IPS DF 4.7 (cell line): ENCODE data around the gene CD96.

Experiments used
- DNase-seq: peaks from one replicate; pipeline ENCODE4 v3.0.0-alpha.2; 2013; ENCODE audit warnings: low spot score; ENCODE audit errors: extremely low read depth

CD96 gene

GRCh38 chr3:111594205-111594604, 52.2 kb downstream of the CD96 start:
- DNase-seq, result no peak

DNA sequence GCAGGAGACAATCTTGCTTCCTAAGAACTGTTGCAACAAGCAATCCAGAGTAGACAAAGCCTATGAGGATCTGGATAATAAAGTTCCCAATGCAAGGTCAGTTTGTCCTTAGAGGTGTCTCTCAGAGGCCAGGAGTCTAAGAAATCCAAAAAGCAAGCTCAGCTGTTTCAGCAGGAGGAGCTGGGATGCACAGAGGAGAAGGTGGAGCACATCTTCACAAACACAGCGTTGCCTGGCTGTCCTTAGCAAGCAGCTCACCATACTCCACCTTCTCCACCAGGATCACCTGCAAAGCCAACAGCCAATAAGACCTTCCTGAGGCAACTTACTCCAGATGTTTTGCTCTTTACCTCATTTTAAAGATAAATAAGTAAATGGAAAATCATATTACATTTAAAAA, 52.8 kb downstream of the CD96 start:
- DNase-seq, result no peak

- no peak for DNase-seq
Observed at GRCh38 chr3:111595232-111595631, 53.2 kb downstream of the CD96 start, which contains the start of gene ZBED2. ZBED2 (minus strand) TSS chr3:111595346; CDS start chr3:111594201, 1,145 bp downstream.

DNA sequence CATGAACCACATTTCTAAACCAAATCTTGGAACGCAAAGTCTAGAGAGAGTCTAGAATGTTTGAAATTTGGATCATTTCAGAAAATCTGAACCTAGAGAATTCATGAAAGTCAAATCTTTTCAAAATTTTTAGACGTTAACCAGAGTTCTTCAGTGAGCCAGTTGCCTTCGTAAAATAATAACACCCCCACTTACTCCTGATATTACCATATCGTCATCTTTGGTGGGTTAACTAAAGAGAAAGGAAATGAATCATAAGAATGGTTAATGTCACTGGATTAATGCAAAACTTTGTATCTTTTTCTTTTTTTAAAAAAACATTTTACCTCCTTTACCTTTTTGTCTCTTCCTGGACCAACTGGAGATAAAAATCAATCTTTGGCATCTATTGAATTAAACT, 54.3 kb downstream of the CD96 start:
- DNase-seq, result no peak

- no peak for DNase-seq
Observed at GRCh38 chr3:111598139-111598538, 56.1 kb downstream of the CD96 start.

GRCh38 chr3:111598552-111598951, 56.6 kb downstream of the CD96 start:
- DNase-seq, result no peak

GRCh38 chr3:111601810-111602209, 59.8 kb downstream of the CD96 start:
- no peak for DNase-seq

GRCh38 chr3:111603679-111604078, 61.7 kb downstream of the CD96 start:
- DNase-seq, result no peak

DNA sequence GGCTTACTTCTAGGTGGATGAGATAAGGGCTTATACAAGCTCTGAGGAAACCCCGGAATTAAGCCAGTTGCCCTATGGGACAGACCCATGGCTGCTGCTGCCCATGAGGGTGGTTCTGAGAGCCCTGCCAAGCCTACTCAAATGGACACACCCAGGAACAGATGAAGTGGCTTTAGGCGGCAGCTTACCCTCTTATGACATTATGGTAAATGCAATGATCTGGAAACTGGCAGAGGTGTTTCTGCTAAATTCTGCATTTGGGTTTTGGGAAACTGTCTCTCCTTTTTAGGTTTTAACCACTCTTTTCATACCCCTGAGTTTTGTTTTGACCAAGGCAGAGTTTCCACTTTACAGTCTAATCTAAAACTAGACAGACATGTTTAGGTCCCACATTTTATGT, 62.1 kb downstream of the CD96 start:
- no peak for DNase-seq

GRCh38 chr3:111605018-111605417, 63.0 kb downstream of the CD96 start:
- DNase-seq, result no peak

DNA sequence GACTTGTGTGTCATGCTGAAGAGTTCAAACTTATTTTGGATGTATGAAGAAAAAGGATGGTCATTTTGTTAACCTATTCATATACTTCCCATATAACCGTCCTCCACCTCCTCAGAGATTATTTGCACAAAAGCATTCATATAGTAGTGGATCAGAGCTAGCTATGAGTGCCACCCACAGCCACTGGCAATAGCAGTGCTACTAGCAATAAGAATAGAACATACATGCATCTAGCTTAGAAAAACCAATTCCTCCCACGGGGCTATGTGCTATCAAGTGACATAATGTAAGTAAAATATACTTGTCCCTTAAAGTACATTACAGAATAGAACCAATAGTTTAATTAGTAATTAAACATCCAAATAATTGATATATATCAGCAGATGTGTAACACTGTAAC, 63.5 kb downstream of the CD96 start:
- DNase-seq, result no peak

DNA sequence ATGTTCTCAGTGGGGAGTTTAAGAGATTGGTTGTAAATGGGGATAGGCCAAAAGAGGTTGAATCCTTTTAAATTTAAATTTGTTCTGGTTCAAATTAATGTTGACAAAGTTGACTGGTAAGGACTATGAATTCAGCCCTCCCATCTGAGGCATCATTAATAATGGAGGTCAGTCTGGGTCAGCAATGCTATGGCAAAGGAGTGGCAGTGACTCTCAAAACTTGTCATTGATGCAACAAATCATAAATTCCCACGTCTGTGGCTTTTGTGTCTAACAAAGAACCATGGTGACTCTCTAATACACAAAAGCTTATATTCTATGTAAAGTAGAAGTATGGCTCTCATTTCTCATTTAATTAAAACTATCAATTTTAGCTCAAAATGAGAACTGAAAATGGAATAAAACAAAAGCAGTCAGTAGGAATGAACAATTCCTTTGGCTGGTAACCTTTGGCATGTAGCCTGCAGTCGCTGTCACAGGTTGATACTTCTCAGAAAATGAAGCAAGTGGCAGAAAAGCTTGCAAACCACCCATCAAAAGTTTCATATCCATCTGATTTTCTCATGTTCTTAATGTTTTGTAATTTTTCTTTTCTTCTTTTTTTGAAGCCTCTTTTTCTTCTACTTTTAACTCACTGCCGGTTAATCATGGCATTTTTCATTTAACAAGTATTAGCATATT, 65.4 kb downstream of the CD96 start:
- no peak for DNase-seq

DNA sequence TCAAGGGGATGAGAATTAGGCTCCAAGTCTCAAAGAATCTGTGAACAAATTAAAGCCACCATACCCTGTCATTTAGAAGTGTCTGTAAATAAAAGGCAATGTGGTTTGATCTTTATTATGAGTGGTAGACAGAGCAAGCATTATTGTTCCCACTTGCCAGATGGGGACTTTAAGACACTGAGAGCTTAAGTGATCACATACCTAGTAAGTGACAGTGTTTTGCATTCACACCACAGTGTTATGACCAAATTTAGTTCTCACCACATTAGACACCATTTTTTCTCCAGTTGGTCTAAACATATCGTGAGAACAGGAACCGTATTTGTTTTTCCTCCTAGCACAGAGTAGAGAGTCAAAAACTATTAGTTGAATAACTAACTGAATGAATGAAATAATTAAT, 66.4 kb downstream of the CD96 start:
- no peak for DNase-seq

DNA sequence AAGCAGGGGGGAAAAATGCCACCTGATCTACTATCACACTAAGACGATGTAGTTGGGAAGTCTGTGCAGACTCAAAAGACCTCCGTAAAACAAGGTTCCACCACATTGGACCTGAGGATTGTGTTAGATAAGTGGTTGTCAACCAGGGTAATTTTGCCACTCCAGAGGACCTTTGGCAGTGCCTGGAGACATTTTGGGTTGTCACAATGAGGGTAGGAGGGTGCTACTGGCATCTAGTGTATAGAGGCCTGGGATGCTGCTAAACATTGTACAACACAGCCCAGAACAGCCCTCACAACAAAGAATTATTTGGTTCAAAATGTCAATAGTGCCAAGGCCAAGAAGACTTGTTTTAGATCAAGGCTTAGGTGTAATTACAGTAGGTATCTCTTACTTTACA, 67.7 kb downstream of the CD96 start:
- no peak for DNase-seq

DNA sequence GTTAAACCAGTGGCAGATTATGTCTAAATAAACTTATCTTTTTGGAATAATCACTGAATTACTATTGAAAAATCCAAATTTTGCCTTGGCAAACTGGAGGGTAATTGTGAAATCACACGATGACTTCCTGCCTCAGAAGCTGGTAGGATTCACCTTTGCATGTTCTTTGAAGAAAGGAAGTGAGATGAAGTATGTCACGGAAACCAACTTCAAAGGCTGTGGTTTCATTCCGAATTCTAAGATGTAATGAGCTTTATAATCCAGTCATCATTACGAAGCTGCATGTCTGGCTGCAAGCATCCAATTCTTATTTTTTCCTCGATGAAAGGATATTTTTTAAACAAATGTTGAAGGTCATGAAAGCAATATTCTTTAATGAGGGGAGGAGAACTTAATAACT, 68.2 kb downstream of the CD96 start:
- no peak for DNase-seq

- DNase-seq, result no peak
Observed at GRCh38 chr3:111610612-111611054, 68.6 kb downstream of the CD96 start.

DNA sequence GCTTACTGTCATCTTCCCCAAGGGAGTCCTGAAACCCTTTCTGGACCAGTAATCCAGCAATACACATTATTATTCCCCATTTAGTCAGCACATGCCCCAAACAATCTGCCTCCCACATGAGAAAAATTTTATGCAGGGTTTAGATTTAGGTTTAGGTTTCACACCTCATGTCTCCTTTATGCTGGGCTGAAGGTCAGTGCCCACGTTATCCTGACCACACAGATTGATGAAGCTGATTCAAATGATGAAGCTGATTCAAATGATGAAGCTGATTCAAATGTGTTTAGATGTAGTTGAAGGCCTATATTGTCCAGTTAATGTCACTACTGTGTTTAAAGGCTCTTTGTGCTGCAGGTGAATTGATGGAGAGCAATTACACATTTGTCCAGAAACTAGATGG, 71.3 kb downstream of the CD96 start:
- no peak for DNase-seq

DNA sequence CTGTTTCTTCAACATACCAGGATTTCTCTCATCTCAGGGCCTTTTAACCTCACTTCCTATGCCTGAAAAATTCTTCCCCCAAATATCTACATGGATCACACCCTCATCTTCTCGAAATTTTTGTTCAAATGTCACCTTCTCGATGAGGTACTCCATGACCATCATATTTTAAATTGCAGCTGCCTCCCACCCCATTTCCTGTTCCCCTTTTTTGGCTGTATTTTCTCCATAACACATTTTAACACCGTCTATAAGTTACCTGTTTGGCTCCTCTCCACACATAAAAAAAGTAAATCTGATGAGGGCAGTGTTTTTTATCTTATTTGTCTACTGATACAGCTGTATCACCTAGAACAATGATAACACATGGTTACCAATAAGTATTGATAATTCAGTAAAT, 73.9 kb downstream of the CD96 start:
- DNase-seq, result no peak

- no peak for DNase-seq
Observed at GRCh38 chr3:111616417-111617105, 74.6 kb downstream of the CD96 start.

DNA sequence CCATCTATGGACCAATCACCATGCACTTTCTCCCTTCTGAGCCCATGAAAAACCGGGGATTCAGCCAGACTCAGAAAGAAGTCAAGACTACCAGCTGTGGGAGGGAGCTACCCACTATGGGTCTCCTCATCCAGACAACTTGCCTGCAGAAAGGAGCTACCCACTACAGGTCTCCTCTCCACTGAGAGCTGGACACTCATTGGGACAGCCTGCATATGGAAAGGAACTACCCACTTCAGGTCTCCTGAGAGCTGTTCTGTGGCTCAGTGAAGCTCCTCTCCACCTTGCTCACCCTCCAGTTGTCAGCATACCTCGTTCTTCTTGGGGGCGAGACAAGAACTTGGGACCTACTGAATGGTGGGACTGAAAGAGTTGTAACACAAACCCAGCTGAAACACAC, 75.4 kb downstream of the CD96 start:
- DNase-seq, result no peak

GRCh38 chr3:111617912-111618601, 76.1 kb downstream of the CD96 start:
- DNase-seq, result no peak

- no peak for DNase-seq
Observed at GRCh38 chr3:111618945-111619344, 76.9 kb downstream of the CD96 start.

DNA sequence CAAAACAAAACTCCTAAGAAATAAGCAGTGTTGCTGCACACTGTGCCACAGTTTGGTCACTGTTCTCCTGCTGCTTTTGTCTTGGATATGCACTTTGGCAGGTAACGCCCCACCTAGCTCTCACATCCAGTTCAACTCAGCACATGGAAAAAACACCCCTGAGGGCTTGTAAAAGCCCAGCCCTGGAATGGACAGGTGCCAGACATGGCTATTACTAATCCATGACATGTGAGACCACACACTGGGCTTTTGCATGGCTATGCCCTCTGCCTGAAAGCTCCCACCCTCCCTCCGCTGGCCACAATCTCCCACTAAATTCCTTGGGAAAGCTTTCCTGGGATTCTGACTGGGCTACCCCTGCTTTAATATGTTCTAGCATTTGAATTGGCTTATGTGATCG, 77.8 kb downstream of the CD96 start:
- DNase-seq, result no peak
